Measurements from ENCODE around the gene GAL3ST1. TPM values are rescaled to one million over a fixed set of nuclear protein-coding genes. Genes with fewer than 3 reads are reported as not detected.

The GAL3ST1 gene
- total and polyA plus RNA-seq, 10 of the 15 experiments (the other 5 are each of a cell fraction or from before 2014, with no cell fraction given) = not detected

DNA sequence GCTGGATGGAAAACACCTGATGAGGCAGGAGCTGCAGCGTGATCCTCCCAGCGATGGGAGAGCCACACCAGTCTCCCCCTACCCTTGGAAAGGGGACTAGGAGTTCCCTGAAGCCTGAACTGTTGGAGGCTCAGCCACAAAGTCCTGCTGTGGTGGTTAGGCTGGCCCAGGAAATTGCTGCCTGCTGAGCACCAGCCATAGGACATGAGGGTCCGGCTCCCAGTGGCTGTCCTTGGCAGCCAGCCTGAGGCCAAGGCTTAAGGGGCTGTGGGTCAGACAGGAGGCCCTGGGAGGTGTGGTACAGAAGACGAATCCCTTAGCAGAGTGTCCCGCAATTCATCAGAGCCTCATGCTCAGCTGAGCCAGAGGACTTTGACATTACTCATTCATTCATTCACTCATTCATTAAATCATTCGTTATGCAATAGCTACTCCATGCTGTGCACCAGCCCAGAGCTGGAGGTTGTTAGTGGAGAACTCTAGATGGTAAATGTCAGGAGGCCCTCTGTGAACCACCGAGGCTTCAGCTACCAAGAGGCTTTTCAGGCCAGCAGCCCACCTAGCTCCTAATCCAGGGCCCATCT is 54.5 kb downstream of the GAL3ST1 start (continued):
- TF ChIP-seq CUX1 (IDR thresholded peaks at IDR 0.05; ENCODE audit: insufficient replicate concordance, low read depth, low read length) = no peak
- no peak for TF ChIP-seq JUND (IDR thresholded peaks at IDR 0.05; ENCODE audit: low read depth, low read length)
- no peak for TF ChIP-seq PAX5 (IDR thresholded peaks at IDR 0.05; ENCODE audit: borderline replicate concordance, low read depth, low read length)
- TF ChIP-seq TCF12 (IDR thresholded peaks at IDR 0.05; ENCODE audit: low read depth, low read length) = no peak

DNA sequence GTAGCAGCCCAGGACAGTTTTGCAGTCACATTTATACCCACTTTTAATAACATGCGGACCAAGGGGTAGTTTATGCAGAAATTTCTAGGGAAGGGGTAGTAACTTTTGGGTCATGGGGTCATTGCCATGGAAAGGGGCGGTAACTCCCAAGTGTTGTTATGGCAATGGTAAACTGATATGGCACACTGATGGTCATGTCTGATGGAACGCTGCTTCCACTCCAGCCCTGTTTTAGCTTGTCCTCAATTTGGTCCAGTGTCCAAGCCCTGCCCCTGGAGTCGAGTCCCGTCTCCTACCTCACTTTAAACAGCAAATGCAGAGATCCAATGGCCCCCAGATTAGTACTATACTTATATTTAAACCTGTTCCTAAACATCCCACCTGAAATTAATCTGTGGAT is 57.7 kb downstream of the GAL3ST1 start:
- ChIA-PET CTCF (interaction anchor here (1.6 kb wide), 1 partner anchor 48 kb away, joined by 3 read pairs; no protein-coding TSS in a partner anchor), RAD21 (ENCODE audit: unreplicated experiment) (no interaction called here), SMC1A (ENCODE audit: uncharacterized antibody, unreplicated experiment) (no interaction called here), POLR2A (no interaction called here)
- no peaks in the 10 kb centered on the region for H3K36me3 ChIP-seq (ENCODE audit: control insufficient read depth in 2 of 2, insufficient read depth in 2 of 2, low read length in 1 of 2)
- no peak overlapping the region for H3K4me3 ChIP-seq
- no peaks in the 10 kb centered on the region for H4K20me1 ChIP-seq (ENCODE audit: control insufficient read depth, insufficient read depth)
- in situ Hi-C loops (cut with MboI) (no loop called here), intact Hi-C loops (cut with micrococcal nuclease; ENCODE audit: unreplicated experiment) (no loop called here)
- no TSS peak for BruUV-seq (replicated peaks)
- no peaks in the 10 kb centered on the region for H3K4me1 ChIP-seq (ENCODE audit: control insufficient read depth, insufficient read depth, low read length)
- H3K79me2 ChIP-seq (ENCODE audit: control insufficient read depth, insufficient read depth, low read length) = no peaks in the 10 kb centered on the region
- H3K4me2 ChIP-seq (ENCODE audit: control insufficient read depth, insufficient read depth) = no peak overlapping the region
- H3K9me3 ChIP-seq (replicated peaks; ENCODE audit: control insufficient read depth, insufficient read depth, low read length) = no peaks in the 10 kb centered on the region
- no peak overlapping the region for H3K27ac ChIP-seq (ENCODE audit: control insufficient read depth, insufficient read depth)
- whole genome bisulfite sequencing (ENCODE audit: insufficient coverage, insufficient replicate concordance, low lambda C conversion rate, missing lambda C conversion rate) = 36% methylated on average over 5 of the region's 5 CpGs
- FAIRE-seq (no peak), ATAC-seq (no peak), DNase-seq (ENCODE audit: low read depth, low spot score) (no peak)
- H2AFZ ChIP-seq (ENCODE audit: control insufficient read depth, low read depth, low read length) = no peak overlapping the region
- no peak overlapping the region for H3K9ac ChIP-seq (ENCODE audit: control insufficient read depth, insufficient read depth, low read length)
- H3K27me3 ChIP-seq (replicated peaks in 1 of 2; ENCODE audit: control insufficient read depth in 2 of 2, insufficient read depth in 2 of 2, low read length in 1 of 2) = peaks cover 0 to 2% of the 10 kb centered on the region in 2 experiments; a peak in 1 of 4 replicates
- TF ChIP-seq TCF12 (IDR thresholded peaks at IDR 0.05; ENCODE audit: low read depth, low read length) (no peak), CREM (IDR thresholded peaks at IDR 0.05; ENCODE audit: low read depth) (no peak), PBX3 (IDR thresholded peaks at IDR 0.05; ENCODE audit: insufficient replicate concordance, low read depth, low read length) (no peak), NFYA (IDR thresholded peaks at IDR 0.05; ENCODE audit: borderline replicate concordance, low read depth, low read length) (no peak), SIN3A (IDR thresholded peaks at IDR 0.05; ENCODE audit: low read depth, low read length) (no peak)
- TF ChIP-seq, protein P1, sequence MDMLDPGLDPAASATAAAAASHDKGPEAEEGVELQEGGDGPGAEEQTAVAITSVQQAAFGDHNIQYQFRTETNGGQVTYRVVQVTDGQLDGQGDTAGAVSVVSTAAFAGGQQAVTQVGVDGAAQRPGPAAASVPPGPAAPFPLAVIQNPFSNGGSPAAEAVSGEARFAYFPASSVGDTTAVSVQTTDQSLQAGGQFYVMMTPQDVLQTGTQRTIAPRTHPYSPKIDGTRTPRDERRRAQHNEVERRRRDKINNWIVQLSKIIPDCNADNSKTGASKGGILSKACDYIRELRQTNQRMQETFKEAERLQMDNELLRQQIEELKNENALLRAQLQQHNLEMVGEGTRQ (IDR thresholded peaks at IDR 0.05; ENCODE audit: borderline replicate concordance, low read depth, low read length) = no peak
- TF ChIP-seq, protein P2, sequence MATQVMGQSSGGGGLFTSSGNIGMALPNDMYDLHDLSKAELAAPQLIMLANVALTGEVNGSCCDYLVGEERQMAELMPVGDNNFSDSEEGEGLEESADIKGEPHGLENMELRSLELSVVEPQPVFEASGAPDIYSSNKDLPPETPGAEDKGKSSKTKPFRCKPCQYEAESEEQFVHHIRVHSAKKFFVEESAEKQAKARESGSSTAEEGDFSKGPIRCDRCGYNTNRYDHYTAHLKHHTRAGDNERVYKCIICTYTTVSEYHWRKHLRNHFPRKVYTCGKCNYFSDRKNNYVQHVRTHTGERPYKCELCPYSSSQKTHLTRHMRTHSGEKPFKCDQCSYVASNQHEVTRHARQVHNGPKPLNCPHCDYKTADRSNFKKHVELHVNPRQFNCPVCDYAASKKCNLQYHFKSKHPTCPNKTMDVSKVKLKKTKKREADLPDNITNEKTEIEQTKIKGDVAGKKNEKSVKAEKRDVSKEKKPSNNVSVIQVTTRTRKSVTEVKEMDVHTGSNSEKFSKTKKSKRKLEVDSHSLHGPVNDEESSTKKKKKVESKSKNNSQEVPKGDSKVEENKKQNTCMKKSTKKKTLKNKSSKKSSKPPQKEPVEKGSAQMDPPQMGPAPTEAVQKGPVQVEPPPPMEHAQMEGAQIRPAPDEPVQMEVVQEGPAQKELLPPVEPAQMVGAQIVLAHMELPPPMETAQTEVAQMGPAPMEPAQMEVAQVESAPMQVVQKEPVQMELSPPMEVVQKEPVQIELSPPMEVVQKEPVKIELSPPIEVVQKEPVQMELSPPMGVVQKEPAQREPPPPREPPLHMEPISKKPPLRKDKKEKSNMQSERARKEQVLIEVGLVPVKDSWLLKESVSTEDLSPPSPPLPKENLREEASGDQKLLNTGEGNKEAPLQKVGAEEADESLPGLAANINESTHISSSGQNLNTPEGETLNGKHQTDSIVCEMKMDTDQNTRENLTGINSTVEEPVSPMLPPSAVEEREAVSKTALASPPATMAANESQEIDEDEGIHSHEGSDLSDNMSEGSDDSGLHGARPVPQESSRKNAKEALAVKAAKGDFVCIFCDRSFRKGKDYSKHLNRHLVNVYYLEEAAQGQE (IDR thresholded peaks at IDR 0.05; ENCODE audit: low read depth, low read length) = no peak

Measured in GM12878 (cell line).